HEK293T (cell line): ENCODE results near the gene RPL10A.

Experiments
- ARNT ChIP-seq: fragments of 450-650 bp; IDR thresholded peaks from 2 replicates; pipeline ENCODE4 v1.6.1; 2017; ENCODE audit warnings: mild to moderate bottlenecking
- CTBP1 ChIP-seq: fragments of 450-650 bp; IDR thresholded peaks from 2 replicates; pipeline ENCODE4 v1.6.1; 2016; ENCODE audit warnings: borderline replicate concordance
- ELF4 ChIP-seq: fragments of 450-650 bp; IDR thresholded peaks from 2 replicates; pipeline ENCODE4 v1.6.1; 2017; ENCODE audit warnings: antibody characterized with exemption
- FOXA1 ChIP-seq: fragments of 450-650 bp; IDR thresholded peaks from 2 replicates; pipeline ENCODE4 v1.6.1; 2016; ENCODE audit warnings: mild to moderate bottlenecking
- FOXM1 ChIP-seq: fragments of 450-650 bp; IDR thresholded peaks from 2 replicates; pipeline ENCODE4 v1.6.1; 2017; ENCODE audit warnings: mild to moderate bottlenecking, borderline replicate concordance
- HDGF ChIP-seq: fragments of 450-650 bp; IDR thresholded peaks from 2 replicates; pipeline ENCODE4 v1.6.1; 2017; ENCODE audit warnings: antibody characterized with exemption, borderline replicate concordance
- LEF1 ChIP-seq: fragments of 450-650 bp; IDR thresholded peaks from 2 replicates; pipeline ENCODE4 v1.6.1; 2017; ENCODE audit warnings: mild to moderate bottlenecking, borderline replicate concordance
- NFRKB ChIP-seq: fragments of 450-650 bp; IDR thresholded peaks from 2 replicates; pipeline ENCODE4 v1.6.1; 2016; ENCODE audit warnings: mild to moderate bottlenecking, moderate library complexity
- SP1 ChIP-seq: fragments of 450-650 bp; IDR thresholded peaks from 2 replicates; pipeline ENCODE4 v1.6.1; 2017
- SUZ12 ChIP-seq: fragments of 450-650 bp; IDR thresholded peaks from 2 replicates; pipeline ENCODE4 v1.6.1; 2016; ENCODE audit warnings: mild to moderate bottlenecking

DNA sequence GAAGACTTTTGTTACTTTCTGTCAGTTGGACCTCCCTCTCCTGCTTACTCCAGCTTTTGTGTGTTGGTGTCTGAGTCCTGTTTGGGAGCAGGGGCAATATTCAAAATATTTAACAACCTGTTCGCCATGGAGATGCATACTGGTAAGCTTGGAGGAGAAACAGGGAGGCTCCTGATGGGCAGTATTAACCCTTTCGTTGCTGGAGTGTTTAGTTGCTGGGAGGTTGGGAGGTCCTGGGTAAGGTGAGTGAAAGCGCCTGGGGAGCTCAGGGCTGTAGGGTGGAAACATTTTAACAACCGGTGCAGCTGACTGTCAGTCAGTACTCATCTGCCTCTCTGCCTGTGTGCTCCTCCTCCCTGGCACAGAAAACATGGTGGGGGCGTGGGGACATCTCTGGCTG is 40.3 kb downstream of the RPL10A start:
- TF ChIP-seq NFRKB (no peak), ELF4 (no peak), SUZ12 (no peak), FOXM1 (no peak), ARNT (no peak), SP1 (no peak), CTBP1 (no peak), FOXA1 (no peak), HDGF (no peak), LEF1 (no peak)
